Osteocyte (in vitro differentiated cells): Measurements from ENCODE around the gene GULP1. TPM values are rescaled to one million over a fixed set of nuclear protein-coding genes. Genes with fewer than 3 reads are reported as not detected.

Experiments used
- DNase-seq: peaks from one replicate; pipeline ENCODE4 v3.0.0; 2021; ENCODE audit warnings: mixed read lengths; ENCODE audit not compliant: unreplicated experiment; ENCODE audit errors: extremely low spot score
- H3K27ac Mint-ChIP-seq: one replicate; pipeline ENCODE4 v1.8.0; 2021; ENCODE audit warnings: mild to moderate bottlenecking, mixed read lengths; ENCODE audit not compliant: unreplicated experiment
- H3K27me3 Mint-ChIP-seq: one replicate; pipeline ENCODE4 v1.8.0; 2021; ENCODE audit warnings: mixed read lengths; ENCODE audit not compliant: unreplicated experiment
- H3K36me3 Mint-ChIP-seq: one replicate; pipeline ENCODE4 v1.8.0; 2021; ENCODE audit warnings: mixed read lengths; ENCODE audit not compliant: unreplicated experiment
- H3K4me1 Mint-ChIP-seq: one replicate; pipeline ENCODE4 v1.8.0; 2021; ENCODE audit warnings: mixed read lengths; ENCODE audit not compliant: unreplicated experiment
- H3K4me3 Mint-ChIP-seq: one replicate; pipeline ENCODE4 v1.8.0; 2021; ENCODE audit warnings: mild to moderate bottlenecking, moderate library complexity, mixed read lengths; ENCODE audit not compliant: unreplicated experiment
- H3K9me3 Mint-ChIP-seq: one replicate; pipeline ENCODE4 v1.8.0; 2021; ENCODE audit warnings: mixed read lengths; ENCODE audit not compliant: unreplicated experiment
- total RNA-seq: library from RNA; stranded (reverse); gene quantifications from 2 replicates; pipeline ENCODE4 v1.2.1, GENCODE V29; 2021
- TF ChIP-seq, protein P1 (sequence below): fragments of 200-600 bp; sonication (generic); IDR thresholded peaks from 2 replicates; pipeline ENCODE4 v1.5.0; 2021; ENCODE audit warnings: antibody characterized with exemption, mild to moderate bottlenecking, moderate library complexity

GULP1 gene
- total RNA-seq, 1 donor from 2014 or later: 36.7 TPM

- H3K4me1 Mint-ChIP-seq: peaks cover 26% of the 10 kb centered on the region
Observed at GRCh38 chr2:188414411-188414810, 122.7 kb downstream of the GULP1 start.

DNA sequence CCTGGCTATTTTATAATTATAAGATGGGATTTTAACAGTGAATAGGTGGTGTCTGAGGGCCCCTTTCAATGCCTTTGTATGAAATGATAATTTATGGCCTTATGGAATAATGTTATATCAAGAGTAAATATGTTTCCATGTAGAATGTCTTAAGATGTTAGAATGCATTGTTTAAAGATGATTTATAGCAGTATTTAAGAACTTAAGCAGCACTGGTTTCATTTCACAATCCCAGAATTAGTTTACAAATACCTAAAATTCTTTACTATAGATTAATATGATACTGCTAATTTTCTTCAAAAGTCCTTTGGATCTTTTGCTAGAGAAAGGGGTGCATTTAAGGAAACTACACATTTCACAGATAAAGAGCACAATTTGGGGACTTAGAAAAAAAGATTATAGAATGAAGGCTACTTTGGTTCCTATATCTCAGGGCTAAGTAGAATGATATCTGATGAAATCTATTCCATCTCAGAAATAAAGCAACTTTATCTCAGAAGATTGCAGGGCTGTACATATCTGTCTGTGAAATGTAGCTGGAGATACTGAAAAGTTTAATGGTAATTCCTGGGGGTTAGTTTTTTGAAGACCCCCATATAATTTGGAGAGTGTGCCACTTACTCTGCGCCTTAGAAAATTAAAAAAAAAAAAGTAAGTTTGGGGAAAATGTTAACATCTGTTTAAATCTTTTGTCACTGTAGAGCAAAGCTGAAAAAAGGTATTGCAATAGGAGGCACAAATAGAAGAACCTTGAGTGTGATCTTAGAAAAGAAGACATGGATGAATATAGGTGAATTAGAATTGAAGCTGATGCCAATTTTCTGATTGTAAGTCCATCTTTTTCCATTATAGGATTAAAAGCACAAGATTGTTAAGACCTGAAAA, 123.4 kb downstream of the GULP1 start:
- H3K9me3 Mint-ChIP-seq: peaks cover 11% of the 10 kb centered on the region
- peaks cover 3% of the 10 kb centered on the region for H3K36me3 Mint-ChIP-seq
- TF ChIP-seq, protein P1, sequence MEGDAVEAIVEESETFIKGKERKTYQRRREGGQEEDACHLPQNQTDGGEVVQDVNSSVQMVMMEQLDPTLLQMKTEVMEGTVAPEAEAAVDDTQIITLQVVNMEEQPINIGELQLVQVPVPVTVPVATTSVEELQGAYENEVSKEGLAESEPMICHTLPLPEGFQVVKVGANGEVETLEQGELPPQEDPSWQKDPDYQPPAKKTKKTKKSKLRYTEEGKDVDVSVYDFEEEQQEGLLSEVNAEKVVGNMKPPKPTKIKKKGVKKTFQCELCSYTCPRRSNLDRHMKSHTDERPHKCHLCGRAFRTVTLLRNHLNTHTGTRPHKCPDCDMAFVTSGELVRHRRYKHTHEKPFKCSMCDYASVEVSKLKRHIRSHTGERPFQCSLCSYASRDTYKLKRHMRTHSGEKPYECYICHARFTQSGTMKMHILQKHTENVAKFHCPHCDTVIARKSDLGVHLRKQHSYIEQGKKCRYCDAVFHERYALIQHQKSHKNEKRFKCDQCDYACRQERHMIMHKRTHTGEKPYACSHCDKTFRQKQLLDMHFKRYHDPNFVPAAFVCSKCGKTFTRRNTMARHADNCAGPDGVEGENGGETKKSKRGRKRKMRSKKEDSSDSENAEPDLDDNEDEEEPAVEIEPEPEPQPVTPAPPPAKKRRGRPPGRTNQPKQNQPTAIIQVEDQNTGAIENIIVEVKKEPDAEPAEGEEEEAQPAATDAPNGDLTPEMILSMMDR: no peak
- H3K4me3 Mint-ChIP-seq: no peak overlapping the region
- H3K27ac Mint-ChIP-seq: peak overlapping the region; percentile 3
- no peaks in the 10 kb centered on the region for H3K27me3 Mint-ChIP-seq
- DNase-seq: no peak
- peaks cover 26% of the 10 kb centered on the region for H3K4me1 Mint-ChIP-seq

More at GRCh38 chr2:188414411-188414810, 122.7 kb downstream of the GULP1 start:
- no peak for DNase-seq
- no peaks in the 10 kb centered on the region for H3K27me3 Mint-ChIP-seq
- H3K4me3 Mint-ChIP-seq: no peak overlapping the region
- H3K27ac Mint-ChIP-seq: peak overlapping the region; percentile 31
- peaks cover 15% of the 10 kb centered on the region for H3K9me3 Mint-ChIP-seq
- TF ChIP-seq, protein P1: no peak
- peaks cover 3% of the 10 kb centered on the region for H3K36me3 Mint-ChIP-seq

- H3K27me3 Mint-ChIP-seq: no peaks in the 10 kb centered on the region
- H3K27ac Mint-ChIP-seq: no peak overlapping the region
- no peak for DNase-seq
- H3K9me3 Mint-ChIP-seq: peaks cover 7% of the 10 kb centered on the region
- H3K36me3 Mint-ChIP-seq: peaks cover 5% of the 10 kb centered on the region
- H3K4me3 Mint-ChIP-seq: no peak overlapping the region
- TF ChIP-seq, protein P1: no peak
- H3K4me1 Mint-ChIP-seq: peaks cover 26% of the 10 kb centered on the region
Observed at GRCh38 chr2:188415754-188416083, 124.0 kb downstream of the GULP1 start.

- Mint-ChIP-seq H3K4me3 (no peak overlapping the region), H3K36me3 (peaks cover 5% of the 10 kb centered on the region), H3K9me3 (peaks cover 5% of the 10 kb centered on the region), H3K4me1 (peaks cover 26% of the 10 kb centered on the region), H3K27ac (peak overlapping the region; percentile 62), H3K27me3 (no peaks in the 10 kb centered on the region)
- no peak for DNase-seq
- TF ChIP-seq, protein P1: no peak
Observed at GRCh38 chr2:188416367-188416766, 124.7 kb downstream of the GULP1 start.

GRCh38 chr2:188422726-188423125, 131.1 kb downstream of the GULP1 start:
- Mint-ChIP-seq H3K4me3 (no peak overlapping the region), H3K4me1 (peaks cover 25% of the 10 kb centered on the region), H3K27me3 (no peaks in the 10 kb centered on the region), H3K9me3 (no peaks in the 10 kb centered on the region), H3K27ac (no peak overlapping the region), H3K36me3 (peaks cover 2% of the 10 kb centered on the region)
- TF ChIP-seq, protein P1: no peak
- DNase-seq: no peak
